ENCODE data around the gene ESD. TPM values are rescaled to one million over a fixed set of nuclear protein-coding genes. Genes with fewer than 3 reads are reported as not detected.
"Not testable (repeated sequence)": the region's sequence is repeated elsewhere in the genome, so short reads cannot be mapped to it uniquely, and the experiment has no call there.

The ESD gene
- total RNA-seq, 4 donors from 2014 or later: 45.8 to 126 (median 78.0) TPM

DNA sequence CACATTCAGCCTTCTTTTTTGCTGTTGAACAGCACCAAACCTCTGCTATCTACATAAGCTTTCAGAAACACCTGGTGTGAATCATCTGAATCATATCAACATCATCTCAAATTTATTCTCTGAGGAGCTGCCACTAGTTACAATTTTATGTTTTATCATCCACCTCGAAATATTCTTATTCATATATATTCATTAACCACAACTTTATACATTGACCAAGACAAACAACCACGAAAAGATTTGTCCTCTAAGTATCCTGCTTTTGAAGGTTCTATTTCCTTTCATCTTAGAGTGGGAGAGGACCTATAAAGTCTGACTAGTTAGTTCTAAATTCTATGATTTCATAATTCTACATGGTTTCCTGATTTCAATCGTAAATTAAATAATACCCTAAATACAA, 18.9 kb downstream of the ESD start:
- Histone ChIP-seq H3K4me1 (peaks cover 0 to 10% (median 0%) of the 10 kb centered on the region in 3 donors), H3K4me3 (no peak overlapping the region), H3K36me3 (peaks cover 0 to 100% (median 6%) of the 10 kb centered on the region in 3 donors), H3K27me3 (no peaks in the 10 kb centered on the region), H3K27ac (no peak overlapping the region), H3K9me3 (no peaks in the 10 kb centered on the region)
- 85 to 91% methylated on average over 3 of the region's 3 CpGs for WGBS, 2 donors
- TF ChIP-seq POLR2A (IDR thresholded peaks at IDR 0.05): no peak
- TF ChIP-seq CTCF (IDR thresholded peaks at IDR 0.05): no peak
- DNase-seq: no peak
- intact Hi-C loops (cut with DNase I): no loop called here

GRCh38 chr13:46775385-46776107, 21.4 kb downstream of the ESD start:
- 80 to 87% methylated on average over 8 of the region's 8 CpGs for WGBS, 2 donors
- no peak for DNase-seq
- no peaks in the 10 kb centered on the region for H3K27me3 ChIP-seq
- TF ChIP-seq CTCF (IDR thresholded peaks at IDR 0.05) (no peak), POLR2A (IDR thresholded peaks at IDR 0.05) (no peak)
- H3K36me3 ChIP-seq: peaks cover 0 to 100% (median 6%) of the 10 kb centered on the region in 3 donors
- H3K4me1 ChIP-seq: peaks cover 0 to 10% (median 0%) of the 10 kb centered on the region in 3 donors
- no peaks in the 10 kb centered on the region for H3K9me3 ChIP-seq
- intact Hi-C loops (cut with DNase I): no loop called here
- peak overlapping the region in 2 of 4 donors; percentile 31 to 50 for H3K27ac ChIP-seq
- no peak overlapping the region for H3K4me3 ChIP-seq

DNA sequence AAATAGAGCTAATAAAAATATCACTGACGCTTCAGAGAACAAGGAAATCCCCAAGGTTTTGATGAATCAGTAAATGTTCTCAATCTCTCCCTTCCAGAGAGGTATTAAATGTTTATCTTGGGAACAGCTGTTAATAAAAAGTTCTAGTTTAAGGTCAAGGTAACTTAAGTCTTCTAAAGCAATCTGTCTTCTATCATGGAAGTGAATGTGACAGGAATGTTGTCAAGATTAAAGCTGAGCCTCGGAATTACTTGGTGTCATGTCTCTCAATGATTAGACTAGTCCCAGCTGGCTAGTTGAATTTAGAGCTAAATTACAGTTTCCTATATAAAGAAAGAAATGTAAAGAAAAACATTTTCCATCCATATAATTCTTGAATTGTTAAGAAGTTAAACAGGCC, 23.4 kb downstream of the ESD start:
- no peak for TF ChIP-seq POLR2A (IDR thresholded peaks at IDR 0.05)
- no peak for TF ChIP-seq CTCF (IDR thresholded peaks at IDR 0.05)
- no peak overlapping the region for H3K4me3 ChIP-seq
- no peaks in the 10 kb centered on the region for H3K9me3 ChIP-seq
- peaks cover 0 to 95% (median 0%) of the 10 kb centered on the region in 3 donors for H3K36me3 ChIP-seq
- intact Hi-C loops (cut with DNase I): no loop called here
- DNase-seq: no peak
- 71 to 73% methylated on average over 2 of the region's 2 CpGs for WGBS, 2 donors
- no peak overlapping the region for H3K27ac ChIP-seq
- H3K27me3 ChIP-seq: no peaks in the 10 kb centered on the region
- H3K4me1 ChIP-seq: peaks cover 0 to 10% (median 0%) of the 10 kb centered on the region in 3 donors

GRCh38 chr13:46771693-46772092, 25.3 kb downstream of the ESD start:
- TF ChIP-seq POLR2A (IDR thresholded peaks at IDR 0.05) (no peak), CTCF (IDR thresholded peaks at IDR 0.05) (no peak)
- no peaks in the 10 kb centered on the region for H3K9me3 ChIP-seq
- no peak for DNase-seq
- peaks cover 0 to 76% (median 0%) of the 10 kb centered on the region in 3 donors for H3K36me3 ChIP-seq
- H3K4me3 ChIP-seq: no peak overlapping the region
- no peak overlapping the region for H3K27ac ChIP-seq
- intact Hi-C loops (cut with DNase I): no loop called here
- H3K4me1 ChIP-seq: peaks cover 0 to 10% (median 0%) of the 10 kb centered on the region in 3 donors
- no peaks in the 10 kb centered on the region for H3K27me3 ChIP-seq

DNA sequence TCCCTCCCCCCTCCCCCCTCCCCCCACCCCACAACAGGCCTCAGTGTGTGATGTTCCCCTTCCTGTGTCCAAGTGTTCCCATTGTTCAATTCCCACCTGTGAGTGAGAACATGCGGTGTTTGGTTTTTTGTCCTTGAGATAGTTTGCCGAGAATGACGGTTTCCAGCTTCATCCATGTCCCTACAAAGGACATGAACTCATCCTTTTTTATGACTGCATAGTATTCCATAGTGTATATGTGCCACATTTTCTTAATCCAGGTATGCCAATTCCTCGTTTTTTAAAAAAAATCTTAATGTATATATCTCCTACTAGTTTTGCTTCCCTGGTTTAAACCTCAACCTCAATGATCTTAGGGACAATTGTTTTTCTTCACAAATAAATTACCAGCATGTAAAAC, 27.0 kb downstream of the ESD start:
- WGBS, 2 donors: 96 to 97% methylated on average over 4 of the region's 4 CpGs
- H3K4me1 ChIP-seq; H3K27me3 ChIP-seq; H3K9me3 ChIP-seq; intact Hi-C loops (cut with DNase I); DNase-seq; H3K27ac ChIP-seq; H3K4me3 ChIP-seq: not testable (repeated sequence)
- peaks cover 0 to 59% (median 0%) of the 10 kb centered on the region in 3 donors for H3K36me3 ChIP-seq
